Neural progenitor cell (in vitro differentiated cells): Measurements from ENCODE around the gene FAT1.

Experiments used
- EZH2 ChIP-seq: fragments of 200-600 bp; sonication (generic); IDR thresholded peaks from 2 replicates; pipeline ENCODE4 v1.6.1; 2017; ENCODE audit warnings: antibody characterized with exemption, mild to moderate bottlenecking, moderate library complexity
- EZH2phosphoT487 ChIP-seq: fragments of 200-600 bp; sonication (generic); IDR thresholded peaks from 2 replicates; pipeline ENCODE4 v1.6.1; 2017; ENCODE audit warnings: antibody characterized with exemption
- TF ChIP-seq, protein P1 (sequence below): fragments of 200-600 bp; sonication (generic); IDR thresholded peaks from 2 replicates; pipeline ENCODE4 v1.5.1; 2017; ENCODE audit warnings: antibody characterized with exemption, mild to moderate bottlenecking

GRCh38 chr4:186703510-186703909 is 20.1 kb downstream of the FAT1 start:
- TF ChIP-seq, protein P1, sequence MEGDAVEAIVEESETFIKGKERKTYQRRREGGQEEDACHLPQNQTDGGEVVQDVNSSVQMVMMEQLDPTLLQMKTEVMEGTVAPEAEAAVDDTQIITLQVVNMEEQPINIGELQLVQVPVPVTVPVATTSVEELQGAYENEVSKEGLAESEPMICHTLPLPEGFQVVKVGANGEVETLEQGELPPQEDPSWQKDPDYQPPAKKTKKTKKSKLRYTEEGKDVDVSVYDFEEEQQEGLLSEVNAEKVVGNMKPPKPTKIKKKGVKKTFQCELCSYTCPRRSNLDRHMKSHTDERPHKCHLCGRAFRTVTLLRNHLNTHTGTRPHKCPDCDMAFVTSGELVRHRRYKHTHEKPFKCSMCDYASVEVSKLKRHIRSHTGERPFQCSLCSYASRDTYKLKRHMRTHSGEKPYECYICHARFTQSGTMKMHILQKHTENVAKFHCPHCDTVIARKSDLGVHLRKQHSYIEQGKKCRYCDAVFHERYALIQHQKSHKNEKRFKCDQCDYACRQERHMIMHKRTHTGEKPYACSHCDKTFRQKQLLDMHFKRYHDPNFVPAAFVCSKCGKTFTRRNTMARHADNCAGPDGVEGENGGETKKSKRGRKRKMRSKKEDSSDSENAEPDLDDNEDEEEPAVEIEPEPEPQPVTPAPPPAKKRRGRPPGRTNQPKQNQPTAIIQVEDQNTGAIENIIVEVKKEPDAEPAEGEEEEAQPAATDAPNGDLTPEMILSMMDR = no peak
- TF ChIP-seq EZH2 = no peak
- no peak for TF ChIP-seq EZH2phosphoT487
